ENCODE data around the gene HPX. TPM values are rescaled to one million over a fixed set of nuclear protein-coding genes. Genes with fewer than 3 reads are reported as not detected.

Gene HPX
- total and polyA plus RNA-seq, 12 donors, result 0.26 to 25.2 (median 1.7) TPM

DNA sequence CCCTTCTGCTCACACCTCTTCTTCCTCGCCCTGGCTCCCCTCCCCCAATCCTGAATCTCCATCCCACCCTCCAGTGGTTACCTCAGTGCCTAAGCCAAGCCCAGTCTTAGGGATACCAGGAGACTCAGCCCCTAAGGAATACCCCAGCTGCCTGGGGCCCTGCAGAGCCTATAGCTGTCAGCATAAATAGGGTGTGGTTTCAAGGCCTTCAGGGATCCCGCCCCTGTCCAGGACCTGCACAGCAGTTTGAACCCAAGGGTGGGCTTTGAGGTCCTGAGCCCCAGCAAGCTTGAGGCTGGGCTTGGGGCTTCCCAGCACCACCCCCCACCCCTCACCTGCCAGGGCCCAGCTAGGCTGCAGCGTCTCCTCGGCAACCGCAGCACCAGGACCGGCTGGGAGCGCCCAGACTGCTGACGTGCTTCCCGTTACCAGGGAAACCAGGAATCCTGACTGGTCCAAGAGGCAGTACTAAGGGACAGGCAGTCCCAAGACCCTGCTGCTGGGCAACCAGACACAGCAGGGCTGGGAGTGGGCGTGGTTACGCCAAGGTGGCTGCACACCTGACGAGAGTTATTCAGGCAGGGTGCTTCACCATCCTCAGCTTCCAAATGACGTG lies 35.6 kb downstream of the HPX start:
- peak overlapping the region in 1 of 5 donors; percentile 23 for H3K27ac ChIP-seq
- H3K4me3 ChIP-seq, result no peak overlapping the region
- 83 to 90% (median 86%) methylated on average over 5 to 13 of the region's 13 CpGs for WGBS, 4 donors
- H3K36me3 ChIP-seq (replicated peaks in 1 of 2), result peaks cover 0 to 35% of the 10 kb centered on the region in 2 donors
- H3K27me3 ChIP-seq, result no peaks in the 10 kb centered on the region
- TF ChIP-seq, protein P1, sequence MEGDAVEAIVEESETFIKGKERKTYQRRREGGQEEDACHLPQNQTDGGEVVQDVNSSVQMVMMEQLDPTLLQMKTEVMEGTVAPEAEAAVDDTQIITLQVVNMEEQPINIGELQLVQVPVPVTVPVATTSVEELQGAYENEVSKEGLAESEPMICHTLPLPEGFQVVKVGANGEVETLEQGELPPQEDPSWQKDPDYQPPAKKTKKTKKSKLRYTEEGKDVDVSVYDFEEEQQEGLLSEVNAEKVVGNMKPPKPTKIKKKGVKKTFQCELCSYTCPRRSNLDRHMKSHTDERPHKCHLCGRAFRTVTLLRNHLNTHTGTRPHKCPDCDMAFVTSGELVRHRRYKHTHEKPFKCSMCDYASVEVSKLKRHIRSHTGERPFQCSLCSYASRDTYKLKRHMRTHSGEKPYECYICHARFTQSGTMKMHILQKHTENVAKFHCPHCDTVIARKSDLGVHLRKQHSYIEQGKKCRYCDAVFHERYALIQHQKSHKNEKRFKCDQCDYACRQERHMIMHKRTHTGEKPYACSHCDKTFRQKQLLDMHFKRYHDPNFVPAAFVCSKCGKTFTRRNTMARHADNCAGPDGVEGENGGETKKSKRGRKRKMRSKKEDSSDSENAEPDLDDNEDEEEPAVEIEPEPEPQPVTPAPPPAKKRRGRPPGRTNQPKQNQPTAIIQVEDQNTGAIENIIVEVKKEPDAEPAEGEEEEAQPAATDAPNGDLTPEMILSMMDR (IDR thresholded peaks at IDR 0.05), result no peak
- no peak for TF ChIP-seq POLR2A (IDR thresholded peaks at IDR 0.05)
- no peaks in the 10 kb centered on the region for H3K4me1 ChIP-seq (replicated peaks in 1 of 2)
- peak in 2 of 7 donors; percentile 53 to 92 for DNase-seq
- intact Hi-C loops (cut with DNase I), result no loop called here
- no peaks in the 10 kb centered on the region for H3K9me3 ChIP-seq (replicated peaks in 1 of 3)

DNA sequence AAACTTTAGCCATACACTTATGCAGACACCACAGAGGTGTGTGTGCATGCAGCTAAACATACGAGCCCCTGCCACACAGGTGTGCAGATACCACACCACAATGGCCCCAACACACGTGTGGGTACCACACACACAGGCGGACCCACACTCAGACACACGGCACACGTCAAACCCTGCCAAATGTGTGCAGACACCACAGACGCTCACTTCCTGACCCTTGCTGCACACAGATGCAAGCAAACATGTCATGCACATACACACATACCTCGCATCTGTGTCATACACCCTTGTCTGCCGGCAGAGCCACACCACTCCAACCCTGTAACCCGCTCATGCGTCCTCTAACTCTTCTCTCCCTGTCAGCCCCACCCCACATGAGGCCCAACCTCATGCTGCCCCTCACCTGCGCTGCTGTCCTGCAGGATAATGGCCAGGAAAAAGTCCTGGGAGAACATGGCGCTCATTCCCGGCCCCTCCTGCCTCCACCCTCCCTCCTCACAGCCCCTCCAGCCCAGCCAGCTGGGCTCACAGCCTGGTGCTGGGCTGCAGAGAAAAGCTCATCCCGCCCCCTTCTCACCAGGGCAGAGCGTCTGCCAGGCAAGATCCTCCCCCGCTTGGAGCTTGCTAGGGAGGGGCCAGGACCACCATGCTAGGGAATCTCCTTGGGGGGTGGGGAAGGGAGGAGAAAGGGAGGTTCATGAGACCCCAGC lies 36.3 kb downstream of the HPX start:
- TF ChIP-seq POLR2A (IDR thresholded peaks at IDR 0.05), result no peak
- TF ChIP-seq, protein P1 (IDR thresholded peaks at IDR 0.05), result no peak
- DNase-seq, result no peak
- peaks cover 0 to 30% of the 10 kb centered on the region in 2 donors for H3K36me3 ChIP-seq (replicated peaks in 1 of 2)
- H3K27me3 ChIP-seq, result no peaks in the 10 kb centered on the region
- no peaks in the 10 kb centered on the region for H3K4me1 ChIP-seq (replicated peaks in 1 of 2)
- 82 to 92% (median 84%) methylated on average over 11 to 16 of the region's 16 CpGs for WGBS, 4 donors
- intact Hi-C loops (cut with DNase I), result no loop called here
- no peak overlapping the region for H3K4me3 ChIP-seq
- H3K9me3 ChIP-seq (replicated peaks in 1 of 3), result no peaks in the 10 kb centered on the region
- H3K27ac ChIP-seq, result peak overlapping the region in 1 of 5 donors; percentile 14

DNA sequence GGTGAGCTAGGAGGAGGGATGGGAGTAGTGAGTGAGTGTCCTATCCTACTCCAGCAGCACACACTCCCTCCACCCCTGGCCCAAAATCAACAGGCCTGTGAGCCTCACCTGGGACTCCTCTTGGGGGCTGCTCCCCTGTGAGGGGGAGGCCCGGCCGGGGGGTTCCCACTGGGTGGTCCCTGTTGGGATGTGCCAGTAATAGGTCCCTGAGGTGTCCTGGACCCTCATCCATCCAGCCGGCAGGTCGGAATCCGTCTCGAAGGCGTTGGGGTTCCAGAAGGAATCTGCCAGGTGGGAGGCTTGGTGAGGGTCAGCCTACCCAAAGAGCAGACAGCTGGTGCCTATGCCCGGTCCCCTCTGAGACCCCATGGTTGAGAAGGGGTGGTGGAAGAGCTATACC lies 37.2 kb downstream of the HPX start:
- H3K27ac ChIP-seq, result no peak overlapping the region
- H3K9me3 ChIP-seq (replicated peaks in 1 of 3), result no peaks in the 10 kb centered on the region
- no peak for DNase-seq
- peaks cover 2 to 6% of the 10 kb centered on the region in 2 donors for H3K4me1 ChIP-seq (replicated peaks in 1 of 2)
- H3K36me3 ChIP-seq (replicated peaks in 1 of 2), result peaks cover 0 to 22% of the 10 kb centered on the region in 2 donors
- intact Hi-C loops (cut with DNase I), result no loop called here
- no peaks in the 10 kb centered on the region for H3K27me3 ChIP-seq
- H3K4me3 ChIP-seq, result no peak overlapping the region
- 92 to 97% (median 95%) methylated on average over 5 to 8 of the region's 8 CpGs for WGBS, 4 donors
- no peak for TF ChIP-seq POLR2A (IDR thresholded peaks at IDR 0.05)
- TF ChIP-seq, protein P1 (IDR thresholded peaks at IDR 0.05), result no peak

DNA sequence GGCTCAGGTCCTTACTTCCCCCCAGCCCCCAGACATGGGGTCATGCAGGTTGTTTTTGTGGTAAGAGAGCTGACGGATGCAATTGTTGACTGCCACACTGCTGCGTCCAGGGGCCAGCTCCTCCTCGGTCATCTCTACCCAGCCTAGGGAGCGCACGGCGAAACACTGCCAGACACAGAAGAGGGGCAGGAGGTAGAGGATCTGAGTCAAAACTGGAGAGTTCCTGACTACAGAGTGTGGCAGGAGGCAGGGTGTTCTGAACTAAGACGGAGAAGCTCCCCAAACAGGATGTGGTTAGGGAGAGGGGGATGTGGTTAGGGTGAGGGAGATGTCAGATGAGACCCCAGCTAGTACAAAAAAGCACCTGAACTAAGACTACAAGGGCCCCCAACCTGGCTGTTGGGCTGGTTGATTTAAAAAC lies 38.2 kb downstream of the HPX start:
- Histone ChIP-seq H3K4me3 (no peak overlapping the region), H3K4me1 (replicated peaks in 1 of 2) (peaks cover 11 to 15% of the 10 kb centered on the region in 2 donors), H3K27me3 (no peaks in the 10 kb centered on the region), H3K27ac (no peak overlapping the region), H3K9me3 (replicated peaks in 1 of 3) (no peaks in the 10 kb centered on the region), H3K36me3 (replicated peaks in 1 of 2) (peaks cover 0 to 22% of the 10 kb centered on the region in 2 donors)
- DNase-seq, result no peak
- intact Hi-C loops (cut with DNase I), result no loop called here
- TF ChIP-seq, protein P1 (IDR thresholded peaks at IDR 0.05), result no peak
- no peak for TF ChIP-seq POLR2A (IDR thresholded peaks at IDR 0.05)
- 79 to 92% (median 86%) methylated on average over 7 of the region's 7 CpGs for WGBS, 4 donors

All from adrenal gland (tissue), 12 donors.